Chondrocyte (in vitro differentiated cells): ENCODE data around the gene DPH5. TPM values are rescaled to one million over a fixed set of nuclear protein-coding genes. Genes with fewer than 3 reads are reported as not detected.

ENCODE experiments used
- DNase-seq: peaks from one replicate; pipeline ENCODE4 v3.0.0; 2021; ENCODE audit warnings: mixed read lengths, low spot score
- H3K27ac Mint-ChIP-seq: one replicate; pipeline ENCODE4 v1.8.0; 2021; ENCODE audit warnings: mild to moderate bottlenecking, moderate library complexity, mixed read lengths; ENCODE audit not compliant: unreplicated experiment
- H3K27me3 Mint-ChIP-seq: 2 replicates; pipeline ENCODE4 v1.8.0; 2021; ENCODE audit warnings: low read depth, mixed read lengths
- H3K36me3 Mint-ChIP-seq: 2 replicates; pipeline ENCODE4 v1.8.0; 2021; ENCODE audit warnings: low read depth, mixed read lengths
- H3K4me1 Mint-ChIP-seq: 2 replicates; pipeline ENCODE4 v1.8.0; 2021; ENCODE audit warnings: low read depth, mild to moderate bottlenecking, mixed read lengths
- H3K4me3 Mint-ChIP-seq: one replicate; pipeline ENCODE4 v1.8.0; 2021; ENCODE audit warnings: mild to moderate bottlenecking, moderate library complexity, mixed read lengths; ENCODE audit not compliant: unreplicated experiment
- H3K9me3 Mint-ChIP-seq: 2 replicates; pipeline ENCODE4 v1.8.0; 2021; ENCODE audit warnings: low read depth, mixed read lengths
- total RNA-seq: library from RNA; stranded (reverse); gene quantifications from 3 replicates; pipeline ENCODE4 v1.2.1, GENCODE V29; 2021
- TF ChIP-seq, protein P1 (sequence below): fragments of 200-600 bp; sonication (generic); IDR thresholded peaks from 2 replicates; pipeline ENCODE4 v1.5.0; 2021; ENCODE audit warnings: antibody characterized with exemption, mild to moderate bottlenecking, moderate library complexity

Gene DPH5
- total RNA-seq, 1 donor from 2014 or later: 30.5 TPM

DNA sequence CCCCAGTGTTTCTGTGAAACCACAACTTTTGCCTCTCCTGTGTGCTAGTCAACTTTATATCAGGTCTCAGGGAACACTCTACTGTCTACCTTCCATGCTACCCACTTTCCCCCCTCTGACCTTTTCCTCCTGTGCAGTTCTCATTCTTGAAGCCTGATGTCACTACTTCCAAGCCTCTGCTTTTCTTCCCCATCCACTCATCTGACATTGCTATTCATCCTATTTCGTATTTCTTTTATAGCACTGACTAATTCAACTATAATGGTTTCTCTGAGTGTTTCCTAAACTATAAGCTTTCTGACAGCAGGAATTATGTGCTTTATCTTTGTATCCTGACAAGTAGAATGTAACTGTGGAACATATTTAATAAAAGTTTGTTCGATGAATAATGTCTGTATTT is 18.2 kb upstream of the DPH5 start:
- Mint-ChIP-seq H3K9me3 (peaks cover 6% of the 10 kb centered on the region), H3K27me3 (no peaks in the 10 kb centered on the region), H3K36me3 (peaks cover 9% of the 10 kb centered on the region), H3K4me3 (no peak overlapping the region), H3K4me1 (no peaks in the 10 kb centered on the region), H3K27ac (no peak overlapping the region)
- TF ChIP-seq, protein P1, sequence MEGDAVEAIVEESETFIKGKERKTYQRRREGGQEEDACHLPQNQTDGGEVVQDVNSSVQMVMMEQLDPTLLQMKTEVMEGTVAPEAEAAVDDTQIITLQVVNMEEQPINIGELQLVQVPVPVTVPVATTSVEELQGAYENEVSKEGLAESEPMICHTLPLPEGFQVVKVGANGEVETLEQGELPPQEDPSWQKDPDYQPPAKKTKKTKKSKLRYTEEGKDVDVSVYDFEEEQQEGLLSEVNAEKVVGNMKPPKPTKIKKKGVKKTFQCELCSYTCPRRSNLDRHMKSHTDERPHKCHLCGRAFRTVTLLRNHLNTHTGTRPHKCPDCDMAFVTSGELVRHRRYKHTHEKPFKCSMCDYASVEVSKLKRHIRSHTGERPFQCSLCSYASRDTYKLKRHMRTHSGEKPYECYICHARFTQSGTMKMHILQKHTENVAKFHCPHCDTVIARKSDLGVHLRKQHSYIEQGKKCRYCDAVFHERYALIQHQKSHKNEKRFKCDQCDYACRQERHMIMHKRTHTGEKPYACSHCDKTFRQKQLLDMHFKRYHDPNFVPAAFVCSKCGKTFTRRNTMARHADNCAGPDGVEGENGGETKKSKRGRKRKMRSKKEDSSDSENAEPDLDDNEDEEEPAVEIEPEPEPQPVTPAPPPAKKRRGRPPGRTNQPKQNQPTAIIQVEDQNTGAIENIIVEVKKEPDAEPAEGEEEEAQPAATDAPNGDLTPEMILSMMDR: peak; percentile 9
- DNase-seq: no peak

DNA sequence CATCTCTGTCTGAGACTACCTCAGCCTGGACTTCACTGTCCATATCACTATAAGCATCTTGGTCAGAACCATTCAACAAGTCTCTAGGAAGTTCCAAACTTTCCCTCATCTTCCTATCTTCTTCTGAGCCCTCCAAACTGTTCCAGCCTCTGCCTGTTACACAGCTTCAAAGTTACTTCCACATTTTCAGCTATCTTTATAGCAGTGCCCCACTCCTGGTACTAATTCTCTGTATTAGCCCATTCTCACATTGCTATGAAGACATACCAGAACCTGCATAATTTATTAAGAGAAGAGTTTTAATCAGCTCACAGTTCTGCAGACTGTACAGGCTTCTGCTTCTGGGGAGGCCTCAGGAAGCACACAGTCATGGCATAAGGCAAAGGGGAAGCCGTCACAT is 15.7 kb upstream of the DPH5 start:
- no peak overlapping the region for H3K27ac Mint-ChIP-seq
- TF ChIP-seq, protein P1: no peak
- no peak overlapping the region for H3K4me3 Mint-ChIP-seq
- H3K36me3 Mint-ChIP-seq: peaks cover 13% of the 10 kb centered on the region
- no peaks in the 10 kb centered on the region for H3K4me1 Mint-ChIP-seq
- DNase-seq: no peak
- peaks cover 6% of the 10 kb centered on the region for H3K9me3 Mint-ChIP-seq
- no peaks in the 10 kb centered on the region for H3K27me3 Mint-ChIP-seq

DNA sequence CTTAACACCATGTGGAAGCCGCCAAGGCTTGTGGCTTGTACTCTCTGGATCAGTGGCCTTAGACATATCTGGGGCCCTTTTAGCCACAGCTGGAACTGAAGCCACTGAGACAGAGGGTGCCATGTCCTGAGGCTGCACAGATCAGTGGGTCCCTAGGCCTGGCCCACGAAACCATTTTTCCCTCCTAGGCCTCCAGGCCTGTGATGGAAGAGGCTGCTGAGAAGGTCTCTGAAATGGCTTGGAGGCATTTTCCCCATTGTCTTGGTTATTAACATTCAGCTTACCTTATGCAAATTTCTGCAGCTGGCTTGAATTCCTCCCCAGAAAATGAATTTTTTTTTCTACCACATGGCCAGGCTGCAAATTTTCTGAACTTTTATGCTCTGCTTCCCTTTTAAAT is 15.1 kb upstream of the DPH5 start:
- no peak for DNase-seq
- TF ChIP-seq, protein P1: no peak
- no peaks in the 10 kb centered on the region for H3K27me3 Mint-ChIP-seq
- H3K27ac Mint-ChIP-seq: no peak overlapping the region
- peaks cover 6% of the 10 kb centered on the region for H3K9me3 Mint-ChIP-seq
- peaks cover 13% of the 10 kb centered on the region for H3K36me3 Mint-ChIP-seq
- no peaks in the 10 kb centered on the region for H3K4me1 Mint-ChIP-seq
- H3K4me3 Mint-ChIP-seq: no peak overlapping the region

DNA sequence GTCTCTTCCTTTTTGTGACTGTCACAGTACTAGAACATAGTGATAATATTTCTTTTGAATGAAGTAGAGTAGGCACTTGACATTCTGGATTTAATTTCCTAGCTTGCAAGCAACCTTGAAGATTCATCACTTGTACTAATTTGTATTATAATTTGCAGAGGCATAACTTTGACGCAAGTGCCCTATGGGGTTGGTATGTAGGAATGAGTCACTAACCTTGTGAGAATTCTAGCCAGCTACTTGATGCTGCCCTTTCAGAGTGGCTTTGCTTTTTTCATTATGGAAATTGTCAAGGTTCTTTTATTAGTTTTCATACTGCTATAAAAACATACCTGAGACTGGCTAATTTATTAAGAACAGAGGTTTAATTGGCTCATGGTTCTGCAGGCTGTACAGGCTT is 13.7 kb upstream of the DPH5 start:
- no peak overlapping the region for H3K4me3 Mint-ChIP-seq
- no peaks in the 10 kb centered on the region for H3K27me3 Mint-ChIP-seq
- peaks cover 6% of the 10 kb centered on the region for H3K9me3 Mint-ChIP-seq
- TF ChIP-seq, protein P1: no peak
- H3K27ac Mint-ChIP-seq: no peak overlapping the region
- peaks cover 13% of the 10 kb centered on the region for H3K36me3 Mint-ChIP-seq
- no peak for DNase-seq
- no peaks in the 10 kb centered on the region for H3K4me1 Mint-ChIP-seq

DNA sequence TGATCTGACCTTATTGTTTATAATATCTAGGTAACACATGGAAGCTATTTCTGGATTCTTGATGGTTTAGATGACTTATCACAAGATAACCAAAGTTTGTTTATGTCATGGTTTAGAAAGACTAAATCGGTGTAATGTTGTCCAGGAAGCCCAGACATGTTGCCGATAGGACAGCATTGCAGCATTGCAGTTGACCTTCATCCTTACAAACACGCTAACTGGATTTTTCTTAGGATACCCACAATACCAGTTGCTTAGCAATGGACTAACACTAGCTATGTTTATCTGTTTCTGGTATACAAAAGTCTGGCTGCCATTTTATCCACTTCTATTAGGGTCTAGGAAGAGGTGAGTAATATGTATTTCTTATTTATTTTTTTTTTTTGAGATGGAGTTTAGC is 11.7 kb upstream of the DPH5 start:
- H3K27ac Mint-ChIP-seq: no peak overlapping the region
- TF ChIP-seq, protein P1: no peak
- DNase-seq: no peak
- peaks cover 13% of the 10 kb centered on the region for H3K36me3 Mint-ChIP-seq
- no peaks in the 10 kb centered on the region for H3K4me1 Mint-ChIP-seq
- H3K9me3 Mint-ChIP-seq: peaks cover 9% of the 10 kb centered on the region
- no peaks in the 10 kb centered on the region for H3K27me3 Mint-ChIP-seq
- H3K4me3 Mint-ChIP-seq: no peak overlapping the region
